Suprapubic skin (tissue), 4 donors: ENCODE data around the gene HIBCH.

ENCODE experiments used
- CTCF ChIP-seq, 2 donors: fragments of 200-600 bp in 1 of 2; fragments of 450-650 bp in 1 of 2; sonication (generic) in 1 of 2; IDR thresholded peaks; one replicate each; pipeline ENCODE4 v1.5.1; 2016 to 2019; ENCODE audit warnings: antibody characterized with exemption in 2 of 2, mild to moderate bottlenecking in 1 of 2, moderate library complexity in 1 of 2
- POLR2A ChIP-seq, 2 donors: fragments of 450-650 bp; IDR thresholded peaks; one replicate each; pipeline ENCODE4 v1.6.1; 2017; ENCODE audit warnings: antibody characterized with exemption in 2 of 2, mild to moderate bottlenecking in 2 of 2, moderate library complexity in 2 of 2
- POLR2AphosphoS5 ChIP-seq, 3 donors: sonication (generic); formaldehyde crosslinking; IDR thresholded peaks; one replicate each; pipeline ENCODE4 v1.6.1; 2017; ENCODE audit warnings: antibody characterized with exemption in 3 of 3

- TF ChIP-seq CTCF (IDR thresholded peaks at IDR 0.05) = no peak
- no peak for TF ChIP-seq POLR2A (IDR thresholded peaks at IDR 0.05)
- TF ChIP-seq POLR2AphosphoS5 (IDR thresholded peaks at IDR 0.05) = no peak
Measured at GRCh38 chr2:190186238-190186637, 133.4 kb downstream of the HIBCH start.
